K562 (cell line): Measurements from ENCODE around the gene CD93. TPM values are rescaled to one million over a fixed set of nuclear protein-coding genes. Genes with fewer than 3 reads are reported as not detected.

Experiments used
- ATAC-seq: fragments of 200-7000 bp; cut with Tn5 transposase; 3 replicates; pipeline ENCODE4 v1.9.1; 2020; ENCODE audit warnings: moderate library complexity
- BruUV-seq: library from RNA; stranded (reverse); fragments of 400-500 nt; replicated peaks from 2 replicates; lab custom pipeline; 2021; lab: Mats Ljungman, UMichigan
- CTCF ChIA-PET: fragments of 300-600 bp; formaldehyde crosslinking; extraction: SDS; loops from one replicate; lab custom pipeline; 2021; ENCODE audit warnings: low intra/inter-chr PET ratio; lab: Yijun Ruan, JAX
- POLR2A ChIA-PET: fragments of 300-600, 350-650 bp; sonication (Branson Sonifier 250); formaldehyde crosslinking; extraction: SDS; loops from one replicate; lab custom pipeline; 2021; ENCODE audit warnings: antibody characterized with exemption, inconsistent platforms; lab: Yijun Ruan, JAX
- DNase-seq, 4 experiments: peaks; one replicate each; pipeline versions ENCODE4 v3.0.0 to v3.0.0-alpha.2; 2011 to 2018; ENCODE audit warnings: low spot score in 3 of 4, mixed read lengths in 3 of 4; ENCODE audit errors: extremely low read depth in 1 of 4
- FAIRE-seq: peaks from 2 replicates; lab custom pipeline; 2011; peaks lifted over from hg19 to GRCh38; lab: Jason Lieb, UNC
- H2AFZ ChIP-seq: 2 replicates; pipeline ENCODE4 v1.6.0; 2011; ENCODE audit warnings: low read depth, low read length, control low read depth, inconsistent platforms
- H3K27ac ChIP-seq: fragments of 200-600 bp; 3 replicates; pipeline ENCODE4 v1.8.0; 2011; ENCODE audit warnings: low read depth, mild to moderate bottlenecking, control low read depth, inconsistent platforms, low read length, moderate library complexity, mixed read lengths; ENCODE audit errors: extremely low read depth
- H3K27me3 ChIP-seq, 2 experiments: fragments of 300-600 bp in 1 of 2; 2 replicates in 1 of 2; 3 replicates in 1 of 2; pipeline versions ENCODE4 v1.6.0 to v1.8.0; 2011; ENCODE audit warnings: inconsistent platforms in 2 of 2, low read length in 2 of 2, mild to moderate bottlenecking in 1 of 2, mixed read lengths in 1 of 2, moderate library complexity in 1 of 2; ENCODE audit not compliant: control insufficient read depth in 2 of 2, insufficient read depth in 2 of 2
- H3K36me3 ChIP-seq: fragments of 300-600 bp; 3 replicates; pipeline ENCODE4 v1.8.0; 2011; ENCODE audit warnings: mild to moderate bottlenecking, low read length, inconsistent platforms; ENCODE audit not compliant: control insufficient read depth, insufficient read depth
- H3K4me1 ChIP-seq, 2 experiments: fragments of 200-600 bp in 1 of 2; replicated peaks in 1 of 2; 2 replicates in 1 of 2; 3 replicates in 1 of 2; pipeline versions ENCODE4 v1.5.1 to v1.8.0; 2011; ENCODE audit warnings: inconsistent platforms in 2 of 2, low read length in 2 of 2, mild to moderate bottlenecking in 1 of 2, mixed read lengths in 1 of 2, moderate library complexity in 1 of 2; ENCODE audit not compliant: control insufficient read depth in 2 of 2, insufficient read depth in 2 of 2
- H3K4me2 ChIP-seq: 2 replicates; pipeline ENCODE4 v1.6.1; 2011; ENCODE audit warnings: low read length, control low read depth, inconsistent platforms, mixed read lengths; ENCODE audit not compliant: insufficient read depth
- H3K4me3 ChIP-seq: fragments of 200-600 bp; sonication (generic), shearing (Covaris generic); 2 replicates; pipeline ENCODE4 v1.5.1; 2016; ENCODE audit warnings: control low read depth, inconsistent platforms
- H3K79me2 ChIP-seq: fragments of 200-600 bp; 3 replicates; pipeline ENCODE4 v1.8.0; 2011; ENCODE audit warnings: low read length, inconsistent platforms; ENCODE audit not compliant: control insufficient read depth, insufficient read depth
- H3K9ac ChIP-seq, 2 experiments: 2 replicates each; pipeline versions ENCODE4 v1.6.0 to v1.6.1; 2011; ENCODE audit warnings: low read depth in 2 of 2, low read length in 2 of 2, control low read depth in 1 of 2, inconsistent platforms in 1 of 2, mild to moderate bottlenecking in 1 of 2, mixed read lengths in 1 of 2; ENCODE audit not compliant: insufficient read depth in 1 of 2
- H3K9me1 ChIP-seq: one replicate; pipeline ENCODE4 v1.6.0; 2011; ENCODE audit warnings: inconsistent platforms, mild to moderate bottlenecking, low read length, moderate library complexity; ENCODE audit not compliant: control insufficient read depth, insufficient read depth
- H3K9me3 ChIP-seq: replicated peaks from 2 replicates; pipeline ENCODE4 v1.5.1; 2011; ENCODE audit warnings: low read depth, low read length, inconsistent platforms; ENCODE audit not compliant: control insufficient read depth, insufficient read depth
- H4K20me1 ChIP-seq: replicated peaks from 2 replicates; pipeline ENCODE4 v1.6.1; 2011; ENCODE audit warnings: low read length, inconsistent platforms, mixed read lengths; ENCODE audit not compliant: control insufficient read depth, insufficient read depth
- BRCA1 ChIP-seq, 2 experiments: fragments of 450-650 bp in 1 of 2; sonication (generic) in 1 of 2; formaldehyde crosslinking in 1 of 2; IDR thresholded peaks; 2 replicates each; pipeline versions ENCODE4 v1.5.0 to v1.6.1; 2017 to 2020; ENCODE audit warnings: mild to moderate bottlenecking in 1 of 2, missing genetic modification reagents in 1 of 2
- CBFA2T2 ChIP-seq: fragments of 450-650 bp; conservative IDR thresholded peaks from 2 replicates; pipeline ENCODE4 v1.6.1; 2017; ENCODE audit warnings: mild to moderate bottlenecking
- CEBPG ChIP-seq, 3 experiments: fragments of 200-800 bp in 1 of 3; sonication (Bioruptor generic) in 1 of 3; sonication (generic) in 1 of 3; formaldehyde crosslinking in 1 of 3; IDR thresholded peaks in 2 of 3; conservative IDR thresholded peaks in 1 of 3; 2 replicates each; pipeline versions ENCODE4 v1.6.1 to v1.8.0; 2016 to 2022; ENCODE audit warnings: missing compliant biosample characterization in 2 of 3, missing genetic modification characterization in 2 of 3, mild to moderate bottlenecking in 1 of 3, missing genetic modification reagents in 1 of 3
- COPS2 ChIP-seq: fragments of 450-650 bp; conservative IDR thresholded peaks from 2 replicates; pipeline ENCODE4 v1.6.1; 2016; ENCODE audit warnings: mild to moderate bottlenecking, moderate library complexity
- CREB1 ChIP-seq, 2 experiments: sonication (generic) in 1 of 2; formaldehyde crosslinking in 1 of 2; IDR thresholded peaks; 2 replicates each; pipeline versions ENCODE4 v1.6.1 to v1.8.0; 2012 to 2022; ENCODE audit warnings: inconsistent platforms in 1 of 2, mild to moderate bottlenecking in 1 of 2, missing genetic modification reagents in 1 of 2, moderate library complexity in 1 of 2
- CTCF ChIP-seq, 3 experiments: IDR thresholded peaks in 2 of 3; conservative IDR thresholded peaks in 1 of 3; 2 replicates each; pipeline ENCODE4 v1.5.1; 2011 to 2012; ENCODE audit warnings: low read length in 3 of 3, mild to moderate bottlenecking in 3 of 3, control low read depth in 2 of 3, improper control_type of control experiment in 1 of 3, inconsistent platforms in 1 of 3, low read depth in 1 of 3, mixed read lengths in 1 of 3, moderate library complexity in 1 of 3; ENCODE audit not compliant: insufficient read depth in 2 of 3
- GABPB1 ChIP-seq: sonication (generic); formaldehyde crosslinking; IDR thresholded peaks from 2 replicates; pipeline ENCODE4 v1.8.0; 2022; ENCODE audit warnings: mild to moderate bottlenecking, missing genetic modification reagents
- GTF2A2 ChIP-seq: IDR thresholded peaks from 2 replicates; pipeline ENCODE4 v1.6.1; 2016; ENCODE audit warnings: mild to moderate bottlenecking, missing genetic modification characterization, missing compliant biosample characterization
- JUN ChIP-seq, 2 experiments: sonication (generic) in 1 of 2; formaldehyde crosslinking in 1 of 2; IDR thresholded peaks; 2 replicates each; pipeline versions ENCODE4 v1.6.1 to v1.8.0; 2012 to 2022; ENCODE audit warnings: borderline replicate concordance in 2 of 2, mild to moderate bottlenecking in 2 of 2, improper control_type of control experiment in 1 of 2, low read depth in 1 of 2, low read length in 1 of 2, missing genetic modification reagents in 1 of 2
- KHSRP ChIP-seq: fragments of 450-650 bp; IDR thresholded peaks from 2 replicates; pipeline ENCODE4 v1.6.1; 2017
- L3MBTL2 ChIP-seq: fragments of 450-650 bp; IDR thresholded peaks from 2 replicates; pipeline ENCODE4 v1.6.1; 2016; ENCODE audit warnings: mild to moderate bottlenecking, moderate library complexity
- MAFF ChIP-seq: IDR thresholded peaks from 2 replicates; pipeline ENCODE4 v1.6.1; 2012; ENCODE audit warnings: low read length, improper control_type of control experiment
- MLLT1 ChIP-seq, 2 experiments: fragments of 450-650 bp; IDR thresholded peaks; 2 replicates each; pipeline ENCODE4 v1.6.1; 2016
- PCBP2 ChIP-seq: fragments of 200-400 bp; formaldehyde crosslinking; IDR thresholded peaks from 2 replicates; pipeline ENCODE4 v1.6.1; 2018; ENCODE audit warnings: low read length, low read depth, mild to moderate bottlenecking, moderate library complexity; ENCODE audit not compliant: poor library complexity, severe bottlenecking
- RBM34 ChIP-seq: fragments of 200-400 bp; formaldehyde crosslinking; IDR thresholded peaks from 2 replicates; pipeline ENCODE4 v1.6.1; 2018; ENCODE audit warnings: low read length, borderline replicate concordance; ENCODE audit not compliant: insufficient read depth
- THRAP3 ChIP-seq: fragments of 450-650 bp; IDR thresholded peaks from 2 replicates; pipeline ENCODE4 v1.6.1; 2016; ENCODE audit warnings: mild to moderate bottlenecking, inconsistent platforms, borderline replicate concordance
- ZFP36 ChIP-seq: fragments of 150-350 bp; IDR thresholded peaks from 2 replicates; pipeline ENCODE4 v1.6.1; 2018; ENCODE audit warnings: low read length, low read depth; ENCODE audit not compliant: partially characterized antibody
- ZNF316 ChIP-seq: fragments of 450-650 bp; IDR thresholded peaks from 2 replicates; pipeline ENCODE4 v1.6.1; 2016
- WGBS: fragments of 100-300 bp; shearing (Covaris generic); methylation state at CpG from one replicate; pipeline ENCODE4 v1.1.6; 2016; ENCODE audit warnings: low coverage, mixed read lengths; ENCODE audit not compliant: insufficient coverage; ENCODE audit errors: missing lambda C conversion rate; 5-methylcytosine and 5-hydroxymethylcytosine counted together
- in situ Hi-C: fragments of 300-500 bp; cut with MboI; formaldehyde crosslinking; loops from 4 replicates; pipeline ENCODE4 v1.15.0; 2018; ENCODE audit warnings: inconsistent platforms, mixed read lengths
- intact Hi-C: fragments of 100-400 bp; cut with micrococcal nuclease; formaldehyde crosslinking; loops from 2 replicates; pipeline ENCODE4 v1.14.2; 2022
- polyA plus RNA-seq, 8 experiments: library from polyadenylated mRNA; depleted of rRNA in 4 of 8; stranded (reverse) in 5 of 8; unstranded in 3 of 8; fragments of >200 nt; fragmentation: Nextera tagmentation in 2 of 8; fragmentation: Illumina TruSeq in 1 of 8; extraction: Ambion mirVana in 2 of 8; extraction: Trizol in 1 of 8; gene quantifications; 2 replicates each; pipeline versions ENCODE4 v1.2.1 to v1.2.3, GENCODE V29; 2011 to 2014; ENCODE audit warnings: inconsistent platforms in 1 of 8, missing spikeins in 1 of 8
- total RNA-seq, 7 experiments: library from RNA; depleted of rRNA in 6 of 7; stranded (reverse); fragments of >200 nt in 6 of 7; fragmentation: Illumina TruSeq in 2 of 7; extraction: Trizol in 2 of 7; gene quantifications; 2 replicates each; pipeline versions ENCODE4 v1.2.1 to v1.2.3, GENCODE V29; 2011 to 2021; ENCODE audit warnings: low replicate concordance in 1 of 7
- TF ChIP-seq, protein P1 (sequence below): fragments of 450-650 bp; IDR thresholded peaks from 2 replicates; pipeline ENCODE4 v1.6.1; 2016; ENCODE audit warnings: missing biosample characterization, missing genetic modification characterization

CD93 gene
- total and polyA plus RNA-seq, 9 of the 15 experiments (the other 6 are each of a cell fraction or from before 2014, with no cell fraction given) = 0.03 to 0.20 (median 0.05) TPM

- CTCF ChIA-PET = no interaction called here
- intact Hi-C loops (no loop called here), in situ Hi-C loops (no loop called here)
- 53% methylated on average over 2 of the region's 3 CpGs for whole genome bisulfite sequencing
- Histone ChIP-seq H3K4me3 (no peak overlapping the region), H3K9ac (no peak overlapping the region), H3K9me1 (no peaks in the 10 kb centered on the region), H2AFZ (no peak overlapping the region), H3K27me3 (no peaks in the 10 kb centered on the region), H3K36me3 (no peaks in the 10 kb centered on the region), H4K20me1 (no peaks in the 10 kb centered on the region), H3K9me3 (no peaks in the 10 kb centered on the region), H3K79me2 (no peaks in the 10 kb centered on the region), H3K4me1 (peaks cover 0 to 7% of the 10 kb centered on the region in 2 experiments; a peak in 2 of 5 replicates), H3K27ac (no peak overlapping the region), H3K4me2 (no peak overlapping the region)
- no peak for ATAC-seq
- FAIRE-seq = no peak
- no peak for DNase-seq
- no TSS peak for BruUV-seq
- TF ChIP-seq GABPB1 (CRISPR knock-in tag) (no peak), CEBPG (CRISPR knock-in tag; IDR thresholded peaks at IDR 0.05) (no peak), CEBPG (tag; conservative IDR thresholded peaks at IDR 0.05 in 1 of 2, IDR thresholded peaks at IDR 0.05 in 1 of 2) (no peak), CREB1 (IDR thresholded peaks at IDR 0.05) (no peak), CREB1 (CRISPR knock-in tag; IDR thresholded peaks at IDR 0.05) (no peak), CBFA2T2 (no peak), L3MBTL2 (no peak), MAFF (no peak), KHSRP (no peak), BRCA1 (IDR thresholded peaks at IDR 0.05) (no peak), BRCA1 (CRISPR knock-in tag; IDR thresholded peaks at IDR 0.05) (no peak), GTF2A2 (tag) (no peak), CTCF (IDR thresholded peaks at IDR 0.05 in 2 of 3, conservative IDR thresholded peaks at IDR 0.05 in 1 of 3; ENCODE audit: insufficient read depth in 2 of 3, low read depth in 1 of 3, low read length in 3 of 3) (no peak), COPS2 (no peak), PCBP2 (no peak), ZFP36 (no peak), RBM34 (no peak), THRAP3 (no peak), ZNF316 (no peak), MLLT1 (IDR thresholded peaks at IDR 0.05) (no peak), JUN (IDR thresholded peaks at IDR 0.05; ENCODE audit: borderline replicate concordance, low read depth, low read length) (no peak), JUN (CRISPR knock-in tag; IDR thresholded peaks at IDR 0.05; ENCODE audit: borderline replicate concordance) (no peak)
- TF ChIP-seq, protein P1, sequence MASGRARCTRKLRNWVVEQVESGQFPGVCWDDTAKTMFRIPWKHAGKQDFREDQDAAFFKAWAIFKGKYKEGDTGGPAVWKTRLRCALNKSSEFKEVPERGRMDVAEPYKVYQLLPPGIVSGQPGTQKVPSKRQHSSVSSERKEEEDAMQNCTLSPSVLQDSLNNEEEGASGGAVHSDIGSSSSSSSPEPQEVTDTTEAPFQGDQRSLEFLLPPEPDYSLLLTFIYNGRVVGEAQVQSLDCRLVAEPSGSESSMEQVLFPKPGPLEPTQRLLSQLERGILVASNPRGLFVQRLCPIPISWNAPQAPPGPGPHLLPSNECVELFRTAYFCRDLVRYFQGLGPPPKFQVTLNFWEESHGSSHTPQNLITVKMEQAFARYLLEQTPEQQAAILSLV (tag) = no peak
- POLR2A ChIA-PET = interaction anchor here (0.8 to 0.9 kb wide), 2 partner anchors 11 to 16 kb away, joined by 3 to 5 read pairs; no protein-coding TSS in a partner anchor
These were observed 21.3 kb upstream of the CD93 start for GRCh38 chr20:23107466-23107865.
